Inflammatory macrophage treated with lipopolysaccharide for 4 hours (primary cell): ENCODE measurements around the gene FGF18.
A peak's percentile ranks its signal among the peaks of the same experiment; 100 is the strongest.
"Not testable (repeated sequence)": the region's sequence is repeated elsewhere in the genome, so short reads cannot be mapped to it uniquely, and the experiment has no call there.

Experiments used
- DNase-seq: peaks from one replicate; pipeline ENCODE4 v3.0.0-alpha.2; 2020

The FGF18 gene

DNA sequence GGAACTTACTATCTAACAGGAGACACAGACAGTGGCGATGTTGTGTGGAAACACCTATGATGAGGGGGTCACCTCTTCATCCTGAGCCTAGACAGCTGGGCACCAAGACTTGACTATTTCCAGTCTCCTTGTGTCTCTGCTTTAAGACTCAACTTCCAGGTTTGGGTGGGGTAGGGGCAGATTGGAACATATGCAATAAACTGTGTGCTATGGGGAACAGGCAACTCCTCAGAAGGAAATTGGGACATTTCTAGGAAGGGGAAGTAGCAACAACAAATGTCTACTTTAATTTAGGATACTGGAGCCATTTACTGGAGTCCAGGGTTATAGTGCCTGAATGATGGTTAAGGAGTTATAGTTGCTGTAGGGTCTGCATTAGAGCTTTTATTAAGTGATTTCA is 57.3 kb downstream of the FGF18 start:
- DNase-seq, result peak; percentile 28

DNA sequence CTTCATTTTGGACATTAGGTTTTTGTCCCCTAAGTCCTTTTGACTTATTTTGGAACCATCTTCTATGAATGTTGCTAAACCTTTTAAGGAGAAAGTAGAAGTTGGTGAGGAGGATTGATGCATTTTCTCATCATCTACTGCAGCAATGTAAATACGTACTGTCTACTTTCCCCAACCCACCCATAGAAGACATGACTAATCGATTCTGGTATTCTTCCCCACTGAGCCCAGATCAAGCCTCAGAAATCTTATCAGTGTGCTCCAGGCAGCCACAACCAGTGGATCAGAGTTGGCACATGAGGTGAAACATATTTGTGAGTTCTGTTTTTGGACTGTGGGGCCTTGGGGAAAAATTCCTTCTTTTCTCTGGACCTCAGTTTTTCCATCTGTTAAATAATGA is 57.7 kb downstream of the FGF18 start:
- no peak for DNase-seq

DNA sequence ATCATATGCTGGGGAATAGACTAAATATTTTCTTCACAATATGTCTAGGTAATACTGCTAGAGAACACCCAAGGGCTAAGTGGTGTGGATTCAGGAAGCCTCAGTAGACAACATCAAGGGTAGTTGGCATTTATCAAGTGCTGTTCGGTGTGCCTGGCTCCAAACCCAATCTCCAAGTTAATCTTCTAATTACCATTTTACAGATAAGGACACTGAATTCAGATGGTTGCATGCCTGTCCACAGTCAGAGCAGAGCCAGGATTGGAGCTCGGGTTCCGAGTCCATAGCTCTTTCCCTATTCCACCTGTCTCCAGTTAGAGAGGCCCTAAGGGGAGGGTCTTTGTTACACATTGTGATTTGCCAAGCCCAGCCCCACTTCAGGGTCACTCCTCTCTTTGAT is 58.2 kb downstream of the FGF18 start:
- no peak for DNase-seq

DNA sequence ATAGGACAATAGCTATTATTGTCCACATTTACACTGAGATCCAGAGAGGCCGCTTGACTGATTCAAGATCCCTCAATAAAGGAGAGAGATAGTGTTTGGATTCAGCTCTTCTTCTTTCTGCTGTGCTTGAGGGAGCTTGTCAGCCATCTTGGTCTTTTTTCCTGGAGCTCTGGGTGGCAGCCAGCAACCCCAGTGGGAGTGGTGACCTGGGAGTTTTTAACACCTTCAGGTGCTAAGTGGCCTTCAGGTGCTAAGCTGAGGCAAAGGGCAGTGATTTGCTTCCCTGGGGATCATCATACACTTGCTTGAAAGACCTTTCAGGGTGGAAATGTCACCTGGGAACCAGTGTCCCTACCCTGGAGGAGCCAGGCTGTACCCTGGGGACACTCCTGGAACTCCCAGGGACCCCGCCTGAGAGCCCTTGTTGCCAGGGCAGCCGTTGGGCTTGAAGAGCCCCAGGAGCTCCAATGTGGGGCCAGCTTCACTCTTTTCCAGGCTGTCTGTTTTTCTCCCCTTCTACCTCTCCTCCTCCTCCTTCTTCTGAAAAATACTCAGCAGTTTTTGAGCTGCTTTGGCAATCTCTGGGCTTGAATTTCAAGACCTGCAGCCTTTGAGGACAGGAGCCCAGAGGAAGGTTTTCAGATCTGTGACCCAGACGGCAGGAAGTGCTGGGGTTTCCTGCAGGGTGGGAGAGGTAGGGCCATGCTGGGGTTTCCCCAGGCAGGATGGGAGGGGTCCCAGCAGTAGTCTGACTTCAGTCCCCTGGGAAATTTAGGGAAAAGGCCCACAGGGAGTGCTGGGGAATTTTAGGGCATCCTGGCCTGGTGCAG is 59.7 kb downstream of the FGF18 start:
- DNase-seq, result no peak

DNA sequence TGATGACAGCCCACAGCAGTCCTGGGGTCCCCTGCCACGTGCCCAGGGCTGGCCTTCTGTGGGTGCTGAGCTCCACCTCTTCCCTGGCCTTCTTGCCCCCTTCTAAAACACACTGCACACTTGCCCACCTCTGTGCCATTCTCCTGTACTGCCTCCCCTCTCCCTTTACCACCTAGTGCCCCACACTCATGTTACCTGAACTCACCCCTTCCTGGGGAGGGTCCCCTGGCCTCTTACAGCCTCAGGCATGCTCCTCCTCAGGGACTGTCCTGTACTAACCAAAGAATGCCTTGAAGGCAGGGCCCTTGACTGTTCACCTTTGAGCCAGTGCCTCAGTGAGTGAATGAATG is 60.3 kb downstream of the FGF18 start:
- DNase-seq, result no peak

DNA sequence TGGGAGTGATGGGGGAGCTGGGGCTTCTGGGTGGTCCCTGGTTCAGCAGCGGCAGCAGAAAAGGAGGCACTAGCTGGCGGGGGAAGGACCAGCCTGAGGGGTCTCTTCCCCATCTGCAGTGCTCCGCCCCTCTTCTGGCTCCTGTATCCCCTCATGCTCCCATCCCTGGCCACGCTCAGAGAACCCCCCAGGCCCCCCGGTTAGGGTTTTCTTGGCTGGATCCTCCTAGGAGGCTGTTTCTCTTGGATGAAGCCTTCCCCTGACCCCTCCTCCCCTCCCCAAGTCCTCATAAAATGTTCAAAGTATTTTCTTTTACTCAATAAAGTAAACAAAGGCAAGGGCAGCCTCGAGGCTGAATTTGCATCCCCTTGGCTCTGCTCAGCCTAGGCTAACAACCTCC is 60.8 kb downstream of the FGF18 start:
- DNase-seq, result no peak

DNA sequence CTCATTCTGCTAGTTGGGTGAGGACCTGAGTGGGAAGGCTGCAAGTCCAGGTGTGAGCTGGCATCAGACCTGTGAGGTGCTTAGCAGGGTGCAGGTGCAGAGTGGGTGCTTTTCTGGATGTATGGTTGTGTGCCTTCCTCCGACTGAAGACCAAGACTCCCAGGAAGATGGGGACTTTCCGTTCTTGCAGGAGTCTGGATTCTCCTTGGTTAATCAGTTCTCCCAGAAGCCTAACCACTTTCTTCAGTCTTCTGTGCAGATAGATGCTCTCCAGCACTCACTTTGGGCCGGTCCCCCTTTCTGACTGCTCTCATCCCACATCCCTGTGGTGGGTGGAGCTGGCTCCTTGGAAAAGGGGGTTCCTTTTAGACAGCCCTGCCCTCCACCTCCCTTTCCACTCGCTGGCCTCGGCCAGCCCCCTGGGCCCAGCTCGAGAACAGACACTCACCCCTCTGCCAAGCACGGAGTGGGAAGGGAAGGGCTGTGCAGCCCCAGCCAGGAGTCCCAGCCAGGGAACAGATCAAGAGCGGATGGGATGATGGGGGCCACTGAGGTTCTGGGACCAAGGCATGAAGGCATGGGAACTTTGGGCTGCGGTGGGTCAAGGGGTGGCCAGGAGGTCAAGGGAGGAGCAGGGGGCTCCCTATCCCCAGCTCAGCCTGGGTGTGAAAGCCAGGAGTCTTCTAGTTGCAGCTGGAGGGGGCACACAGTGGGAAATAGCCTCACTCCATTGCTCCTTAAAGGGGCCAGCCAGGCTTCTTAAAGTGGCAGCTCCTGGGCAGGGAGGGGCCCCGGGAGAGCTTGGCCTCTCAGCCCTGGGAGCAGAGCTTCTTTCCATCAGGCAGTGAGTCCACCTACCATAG is 62.4 kb downstream of the FGF18 start:
- DNase-seq, result no peak

DNA sequence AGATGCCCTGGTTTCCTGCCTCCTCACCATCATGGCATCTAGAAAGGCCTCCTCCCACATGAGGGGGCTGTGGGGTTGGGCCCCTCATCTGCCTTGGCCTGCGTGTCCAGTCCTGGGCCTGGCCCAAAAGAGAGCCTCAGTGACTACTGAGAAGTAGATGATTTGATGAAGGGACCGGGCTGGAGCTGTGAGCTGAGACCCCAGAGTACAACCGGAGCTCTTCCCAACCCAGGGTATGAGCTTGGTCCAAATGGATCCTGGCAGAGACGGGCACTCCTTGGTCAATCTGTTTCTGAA is 62.9 kb downstream of the FGF18 start:
- no peak for DNase-seq

DNA sequence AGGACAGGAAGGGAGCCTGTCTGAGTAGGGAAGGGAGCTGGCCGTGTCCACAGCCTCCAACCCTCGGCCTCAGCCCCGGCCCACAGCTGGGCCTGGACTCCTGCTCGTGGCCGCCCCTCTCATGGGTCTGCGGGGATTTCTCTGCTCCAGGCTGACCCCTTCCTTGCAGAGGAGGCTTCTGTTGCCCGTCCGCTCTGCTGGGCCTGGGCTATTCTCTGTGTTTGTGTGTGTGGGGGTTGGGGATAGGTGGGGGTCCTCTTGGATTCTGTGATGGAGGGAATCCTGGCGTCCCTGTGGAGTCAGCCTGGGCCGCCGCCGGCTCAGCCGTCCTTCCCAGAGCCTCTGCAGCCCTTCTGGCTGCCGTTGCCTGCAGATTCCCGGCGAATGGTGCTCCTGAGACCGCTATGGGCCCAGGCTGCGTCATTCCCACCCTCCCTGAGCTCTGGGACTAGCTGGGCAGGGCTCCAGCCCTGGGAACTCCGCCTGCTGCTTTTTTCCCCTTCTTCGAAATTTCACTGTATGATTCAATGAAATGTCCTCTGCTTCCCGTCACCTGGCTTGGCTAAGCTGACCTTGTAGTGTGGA is 64.2 kb downstream of the FGF18 start:
- no peak for DNase-seq

DNA sequence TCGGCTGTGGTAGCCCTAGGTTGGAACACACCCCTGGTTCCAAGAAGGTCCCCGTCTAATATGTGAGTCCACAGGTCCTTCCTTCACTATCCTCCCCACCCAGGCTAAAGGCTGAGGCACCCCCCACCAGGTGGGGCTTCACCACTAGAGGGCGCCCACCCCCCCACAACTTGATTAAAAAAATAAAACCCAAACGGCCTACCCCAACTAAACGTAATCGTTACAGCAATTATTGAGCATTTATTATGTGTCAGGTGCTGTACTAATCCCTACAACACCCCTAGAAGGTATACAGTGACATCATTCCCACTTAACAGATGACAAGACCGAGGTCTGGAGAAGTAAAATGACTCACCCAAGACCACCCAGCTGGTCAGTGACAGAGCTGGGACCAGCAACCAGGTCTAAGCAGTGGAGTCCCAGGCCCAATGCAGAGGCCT is 65.0 kb downstream of the FGF18 start:
- peak; percentile 13 for DNase-seq

DNA sequence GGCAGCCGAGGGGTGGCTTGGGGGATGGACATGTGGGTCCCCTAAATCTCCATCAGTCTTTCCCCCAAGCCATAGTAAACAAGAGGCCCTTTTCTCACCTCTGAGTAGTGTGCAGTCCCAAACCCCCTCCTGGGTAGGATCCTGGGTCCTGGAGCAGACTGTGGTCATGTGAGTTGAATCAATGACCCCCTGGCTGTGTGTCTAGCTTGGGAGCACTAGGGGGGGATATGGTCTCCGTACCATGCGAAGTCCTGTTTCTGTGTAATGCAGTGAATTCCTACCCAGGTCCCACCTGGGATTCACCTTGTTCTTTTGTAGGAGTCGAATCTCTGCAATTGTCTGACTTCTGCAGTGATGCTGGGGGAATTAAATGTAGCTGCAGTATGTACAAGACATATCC is 66.2 kb downstream of the FGF18 start:
- no peak for DNase-seq

DNA sequence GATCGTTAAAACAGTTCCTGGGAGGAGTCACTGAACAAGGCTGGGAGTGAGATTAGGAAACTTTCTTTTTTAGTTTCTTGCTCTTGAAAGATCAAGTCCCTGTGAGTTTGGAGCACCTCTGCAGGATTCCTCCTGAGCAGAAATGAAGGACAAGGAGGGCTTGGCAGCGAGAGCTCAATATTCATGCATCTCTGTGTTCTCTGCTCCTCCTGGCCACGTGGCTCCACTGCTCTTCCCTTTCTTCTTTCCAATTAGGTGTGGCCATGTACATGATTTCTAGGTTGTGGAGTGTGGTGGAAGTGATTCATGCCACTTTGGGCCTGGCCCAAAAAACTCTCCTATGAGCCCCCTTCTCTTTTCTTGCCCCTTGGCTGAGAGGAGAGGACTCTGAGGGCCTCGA is 67.2 kb downstream of the FGF18 start:
- DNase-seq, result no peak

DNA sequence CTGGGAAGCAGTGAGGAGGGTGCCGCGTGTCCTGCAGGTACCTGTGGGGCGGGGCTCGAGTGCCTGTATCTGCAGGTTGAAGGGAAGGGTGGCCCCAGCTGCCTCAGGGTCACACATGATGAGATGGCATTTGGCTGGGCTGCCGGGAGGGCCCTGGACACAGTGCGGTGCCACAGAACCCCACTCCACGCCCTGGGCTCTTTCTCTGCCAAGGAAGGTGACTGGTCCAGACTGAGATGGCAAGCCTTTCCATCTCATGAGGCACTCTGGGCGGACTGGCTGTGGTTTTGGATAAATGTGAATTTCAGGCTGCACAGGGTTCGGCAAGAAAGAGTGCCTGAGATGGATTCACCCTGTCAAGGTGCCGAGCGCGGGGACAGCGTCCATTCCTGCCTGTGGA is 69.4 kb downstream of the FGF18 start:
- DNase-seq, result no peak

DNA sequence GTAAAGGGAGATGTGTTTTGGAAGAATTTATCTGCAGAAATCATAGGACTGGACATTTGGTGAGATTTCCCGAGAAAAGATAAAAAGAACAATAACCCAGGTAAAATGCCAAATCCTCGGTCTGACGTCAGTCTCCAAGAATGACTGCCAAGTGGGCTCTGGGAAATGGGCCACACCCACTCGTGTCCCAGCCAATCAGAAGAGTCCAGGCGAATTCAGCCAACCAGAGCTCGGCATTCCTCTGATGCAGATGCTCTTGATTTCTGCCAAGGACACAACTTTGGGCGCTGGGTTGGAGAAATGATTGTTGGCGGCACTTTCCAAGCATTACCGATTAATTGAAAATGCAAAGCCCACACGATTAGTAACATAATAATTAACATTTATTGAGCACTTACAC is 73.3 kb downstream of the FGF18 start:
- no peak for DNase-seq

DNA sequence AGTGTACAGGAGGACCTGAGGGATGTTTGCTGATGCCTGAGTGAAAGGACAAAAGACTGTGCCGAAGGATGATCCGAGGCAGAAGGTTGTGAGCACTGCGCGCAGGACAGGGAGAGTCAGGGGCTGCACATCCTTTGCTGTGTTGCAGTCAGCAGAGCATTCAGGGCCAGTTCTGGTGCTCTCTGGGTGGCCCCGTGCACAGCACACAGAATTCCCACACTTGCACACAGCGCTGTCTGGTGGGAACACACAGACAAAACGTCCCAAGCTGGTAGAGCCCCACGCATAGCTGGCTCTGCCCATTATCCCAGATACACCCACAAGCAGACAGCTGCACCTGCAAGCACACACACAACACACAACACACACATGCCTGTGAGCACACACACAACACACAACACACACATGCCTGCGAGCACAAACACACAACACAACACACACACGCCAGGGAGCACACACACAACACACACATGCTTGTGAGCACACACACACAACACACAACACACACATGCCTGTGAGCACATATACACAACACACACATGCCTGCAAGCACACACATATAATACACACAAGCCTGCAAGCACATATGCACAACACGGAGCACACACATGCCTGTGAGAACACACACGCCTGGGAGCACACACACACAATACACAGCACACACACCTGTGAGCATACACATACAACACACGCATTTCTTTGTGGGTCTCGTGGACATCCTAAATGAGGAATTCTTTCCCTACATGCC is 74.4 kb downstream of the FGF18 start:
- DNase-seq, result no peak

DNA sequence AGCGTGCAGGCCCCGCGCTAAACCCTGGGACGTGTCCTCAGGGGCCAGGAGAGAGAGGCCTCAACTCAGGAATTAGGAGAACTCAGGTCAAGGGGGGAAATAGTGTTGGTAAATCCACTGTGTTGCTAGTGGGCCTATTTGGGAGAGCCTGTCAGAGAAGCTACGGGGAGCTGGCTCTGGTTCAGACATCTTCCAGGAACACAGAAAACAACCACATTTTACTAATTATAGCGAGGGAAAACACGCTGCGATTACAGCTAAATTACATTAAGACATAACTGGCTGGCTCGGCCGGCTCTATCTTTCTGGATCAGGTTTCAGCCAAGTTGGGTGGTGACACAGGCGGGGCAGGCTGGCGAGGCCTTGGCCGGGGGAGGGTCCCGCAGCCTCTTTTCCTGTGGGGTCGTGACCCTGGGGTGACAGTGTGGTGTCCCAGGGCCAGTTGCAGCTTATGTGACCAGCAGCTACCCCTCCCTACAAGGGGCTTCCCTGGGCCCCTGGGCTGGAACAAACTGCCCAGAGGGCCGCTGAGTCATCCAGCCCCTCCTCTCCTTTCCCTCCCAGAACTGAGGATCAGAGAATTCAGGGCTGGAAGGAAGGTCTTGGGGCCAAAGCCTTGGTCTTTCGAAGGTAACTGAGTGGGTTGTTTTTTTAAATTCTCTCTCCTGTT is 75.1 kb downstream of the FGF18 start:
- no peak for DNase-seq

DNA sequence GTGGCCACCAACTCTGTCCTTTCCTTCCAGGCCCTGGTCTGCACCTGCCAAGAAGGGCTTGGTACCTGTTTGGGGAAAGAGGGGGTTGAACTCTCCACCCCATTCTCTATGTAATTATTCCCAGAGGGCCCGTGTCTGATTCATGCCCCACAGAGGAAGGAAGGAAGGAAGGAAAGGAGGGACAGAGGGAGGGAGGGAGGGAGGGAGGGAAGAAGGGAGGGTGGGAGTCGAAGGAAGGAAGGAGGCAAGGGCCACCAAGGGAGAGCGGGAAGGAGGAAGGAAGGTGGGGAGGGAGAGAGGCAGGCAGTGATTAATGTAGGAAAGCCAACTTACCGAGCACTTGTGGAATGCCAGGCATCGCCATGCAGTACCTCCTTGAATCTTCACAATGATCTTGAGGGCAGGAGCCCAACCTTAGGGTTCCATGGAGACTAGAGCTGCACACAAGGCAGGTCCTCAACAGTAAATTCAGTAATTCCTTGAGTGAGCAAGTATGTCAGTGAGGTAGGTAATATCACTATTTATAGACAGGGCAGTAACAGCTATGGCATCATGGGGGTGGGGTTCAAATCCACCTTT is 75.8 kb downstream of the FGF18 start:
- DNase-seq, result no peak

DNA sequence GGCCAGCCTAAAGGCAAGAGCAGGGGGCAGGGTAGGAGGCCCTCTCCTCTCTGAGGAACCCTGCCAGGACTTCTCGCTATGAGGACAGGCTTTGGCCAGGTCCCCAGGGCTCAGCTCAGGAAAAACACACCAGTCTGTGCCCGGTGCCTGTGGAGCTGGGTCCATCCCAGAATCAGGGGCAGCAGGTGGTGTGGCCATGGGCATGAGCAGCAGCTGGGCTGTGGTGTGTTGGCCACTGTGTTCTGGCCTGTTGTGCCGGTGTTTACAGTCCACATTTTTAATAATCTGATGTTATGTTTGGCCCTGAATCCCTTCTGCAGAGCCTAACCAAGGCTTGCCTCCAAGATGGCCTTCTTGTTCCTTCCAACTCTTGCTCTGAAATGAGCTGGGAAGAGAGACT is 77.0 kb downstream of the FGF18 start:
- DNase-seq, result no peak

DNA sequence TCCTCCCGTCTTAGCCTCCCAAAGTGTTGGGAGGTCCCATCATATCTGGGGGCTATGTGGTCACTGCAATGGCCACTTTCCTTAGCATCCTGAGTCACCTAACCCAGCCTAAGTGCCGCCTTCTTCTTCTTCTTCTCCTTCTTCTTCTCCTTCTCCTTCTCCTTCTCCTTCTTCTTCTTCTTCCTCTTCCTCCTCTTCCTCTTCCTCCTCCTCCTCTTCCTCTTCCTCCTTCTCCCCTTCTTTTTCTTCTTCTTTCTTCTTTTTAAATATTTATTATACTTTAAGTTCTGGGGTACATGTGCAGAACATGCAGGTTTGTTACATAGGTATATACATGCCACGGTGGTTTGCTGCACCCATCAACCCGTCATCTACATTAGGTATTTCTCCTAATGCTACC is 78.0 kb downstream of the FGF18 start:
- DNase-seq, result not testable (repeated sequence)

DNA sequence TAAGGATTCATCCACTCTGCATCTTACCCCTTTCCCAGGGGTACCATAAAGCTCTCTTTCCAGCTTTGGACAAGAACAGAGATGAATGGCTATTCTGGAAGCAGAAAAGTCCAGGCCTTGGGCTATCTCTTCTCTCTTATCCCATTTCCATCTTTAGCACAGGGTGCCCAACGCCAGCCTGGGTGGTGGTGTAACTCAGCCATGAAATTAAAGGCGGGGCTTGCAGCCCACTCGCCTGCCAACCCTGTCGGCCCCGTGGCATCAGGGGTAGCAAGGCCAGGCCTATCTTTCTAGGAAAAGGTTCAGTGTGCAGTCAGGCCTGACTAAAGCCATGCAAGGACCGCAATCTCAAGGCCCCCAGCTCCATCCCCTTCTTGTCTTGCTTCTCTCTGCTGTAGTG is 78.7 kb downstream of the FGF18 start:
- no peak for DNase-seq

DNA sequence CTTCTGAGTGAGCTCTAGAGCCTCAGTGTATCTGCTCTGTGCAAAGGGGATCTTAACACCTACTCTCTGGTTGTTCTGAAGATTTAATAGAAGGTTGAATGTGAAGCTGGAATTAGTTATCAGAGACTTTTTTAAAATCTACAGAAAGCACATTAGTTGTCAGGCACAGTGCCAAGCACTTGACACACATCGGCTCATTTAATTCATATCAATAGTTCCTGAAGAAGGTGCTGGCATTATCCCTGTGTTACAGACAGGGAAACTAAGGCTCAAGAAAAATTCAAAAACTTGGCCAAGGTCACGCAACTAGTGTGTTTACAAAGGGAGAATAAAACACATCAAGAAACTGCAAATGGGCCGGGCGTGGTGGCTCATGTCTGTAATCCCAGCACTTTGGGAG is 80.2 kb downstream of the FGF18 start:
- DNase-seq, result no peak

DNA sequence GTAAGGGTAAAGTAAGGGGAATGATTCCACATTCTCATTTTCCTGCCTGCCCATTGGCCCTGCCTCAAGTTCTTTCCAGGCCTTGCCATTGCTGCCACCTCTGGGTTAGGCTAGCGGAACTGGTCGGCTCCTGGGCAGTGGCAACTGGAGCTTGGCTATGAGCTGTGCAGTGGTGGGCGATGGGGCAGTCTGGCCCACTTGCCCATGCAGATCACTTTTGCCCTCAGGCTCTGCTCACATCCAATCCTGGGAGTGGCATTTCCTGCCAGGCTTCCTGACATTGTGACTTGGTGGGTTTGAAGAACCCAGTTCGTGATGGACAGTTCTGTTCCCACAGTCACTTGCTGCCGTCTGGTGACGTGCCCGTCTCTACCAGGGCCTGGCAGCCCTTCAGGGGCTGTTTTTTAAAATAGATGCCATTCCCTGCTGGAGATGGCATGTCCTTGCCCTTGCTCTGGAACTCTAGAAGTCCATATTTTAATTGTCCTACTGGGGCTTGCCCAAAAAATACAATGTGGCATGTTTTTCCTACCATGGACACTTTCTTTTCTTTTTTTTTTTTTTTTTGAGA is 86.1 kb downstream of the FGF18 start:
- DNase-seq, result no peak
